ENCODE results near the gene R3HDML.
A peak's percentile ranks its signal among the peaks of the same experiment; 100 is the strongest.
"Not testable (repeated sequence)": the region's sequence is repeated elsewhere in the genome, so short reads cannot be mapped to it uniquely, and the experiment has no call there.

R3HDML gene

GRCh38 chr20:44327748-44328147, 9.1 kb upstream of the R3HDML start:
- DNase-seq (ENCODE audit: low read depth, low spot score) = not testable (repeated sequence)

- no peak for DNase-seq (ENCODE audit: low read depth, low spot score)
Measured at GRCh38 chr20:44328428-44328827, 8.4 kb upstream of the R3HDML start.

GRCh38 chr20:44331201-44331600, 5.6 kb upstream of the R3HDML start:
- no peak for DNase-seq (ENCODE audit: low read depth, low spot score)

GRCh38 chr20:44334306-44334705, 2.5 kb upstream of the R3HDML start:
- DNase-seq (ENCODE audit: low read depth, low spot score) = no peak

- no peak for DNase-seq (ENCODE audit: low read depth, low spot score)
Measured at GRCh38 chr20:44334709-44335108, 2.1 kb upstream of the R3HDML start.

- no peak for DNase-seq (ENCODE audit: low read depth, low spot score)
Measured at GRCh38 chr20:44335675-44336074, 1.2 kb upstream of the R3HDML start.

GRCh38 chr20:44336086-44336485, 757 bp upstream of the R3HDML start:
- peak; percentile 77 for DNase-seq (ENCODE audit: low read depth, low spot score)

GRCh38 chr20:44342248-44342647, 5.4 kb downstream of the R3HDML start:
- DNase-seq (ENCODE audit: low read depth, low spot score) = no peak

- no peak for DNase-seq (ENCODE audit: low read depth, low spot score)
Measured at GRCh38 chr20:44343162-44343675, 6.4 kb downstream of the R3HDML start.

GRCh38 chr20:44344723-44345122, 7.9 kb downstream of the R3HDML start:
- no peak for DNase-seq (ENCODE audit: low read depth, low spot score)

- no peak for DNase-seq (ENCODE audit: low read depth, low spot score)
Measured at GRCh38 chr20:44345147-44345546, 8.3 kb downstream of the R3HDML start.

- DNase-seq (ENCODE audit: low read depth, low spot score) = not testable (repeated sequence)
Measured at GRCh38 chr20:44345941-44346340, 9.1 kb downstream of the R3HDML start.

- DNase-seq (ENCODE audit: low read depth, low spot score) = no peak
Measured at GRCh38 chr20:44348168-44348659, 11.4 kb downstream of the R3HDML start.

- DNase-seq (ENCODE audit: low read depth, low spot score) = no peak
Measured at GRCh38 chr20:44349349-44349748, 12.5 kb downstream of the R3HDML start.

GRCh38 chr20:44350567-44350966, 13.7 kb downstream of the R3HDML start:
- no peak for DNase-seq (ENCODE audit: low read depth, low spot score)

- DNase-seq (ENCODE audit: low read depth, low spot score) = no peak
Measured at GRCh38 chr20:44354979-44355497, 18.2 kb downstream of the R3HDML start.

GRCh38 chr20:44355498-44356352, 18.9 kb downstream of the R3HDML start, which contains the start of gene HNF4A:
HNF4A (plus strand) TSS chr20:44355699; CDS start chr20:44355805, 106 bp downstream.
- peak; percentile 46 for DNase-seq (ENCODE audit: low read depth, low spot score)

- no peak for DNase-seq (ENCODE audit: low read depth, low spot score)
Measured at GRCh38 chr20:44356353-44356723, 19.5 kb downstream of the R3HDML start.

GRCh38 chr20:44357020-44357419, 20.2 kb downstream of the R3HDML start:
- DNase-seq (ENCODE audit: low read depth, low spot score) = no peak

GRCh38 chr20:44357555-44358125, 20.8 kb downstream of the R3HDML start:
- DNase-seq (ENCODE audit: low read depth, low spot score) = no peak

GRCh38 chr20:44358776-44359175, 21.9 kb downstream of the R3HDML start:
- no peak for DNase-seq (ENCODE audit: low read depth, low spot score)

- DNase-seq (ENCODE audit: low read depth, low spot score) = no peak
Measured at GRCh38 chr20:44360221-44360620, 23.4 kb downstream of the R3HDML start.

Data from ELF-1 (cell line).